GM23338 (cell line): ENCODE data around the gene KIAA1217. TPM values are rescaled to one million over a fixed set of nuclear protein-coding genes. Genes with fewer than 3 reads are reported as not detected.

Experiments
- ATAC-seq: fragments of 200-7000 bp; cut with Tn5 transposase; 3 replicates; pipeline ENCODE4 v1.9.1; 2020
- DNase-seq: peaks from one replicate; pipeline ENCODE4 v3.0.0-alpha.2; 2015; ENCODE audit warnings: low spot score
- H2AFZ ChIP-seq: fragments of 200-600 bp; sonication (generic); 2 replicates; pipeline ENCODE4 v1.8.0; 2016; ENCODE audit warnings: antibody characterized with exemption, mild to moderate bottlenecking, moderate library complexity
- H3F3A ChIP-seq: fragments of 200-600 bp; sonication (generic); replicated peaks from 2 replicates; pipeline ENCODE4 v1.8.0; 2017; ENCODE audit warnings: antibody characterized with exemption, mixed run types, low read depth
- H3K27ac ChIP-seq: fragments of 200-600 bp; sonication (generic); 2 replicates; pipeline ENCODE4 v1.6.1; 2016; ENCODE audit warnings: low read depth
- H3K27me3 ChIP-seq: fragments of 200-600 bp; sonication (generic); 2 replicates; pipeline ENCODE4 v1.8.0; 2016; ENCODE audit warnings: mild to moderate bottlenecking, mixed run types, moderate library complexity; ENCODE audit not compliant: insufficient read depth
- H3K36me3 ChIP-seq: fragments of 200-600 bp; sonication (generic); 2 replicates; pipeline ENCODE4 v1.8.0; 2016; ENCODE audit warnings: mild to moderate bottlenecking; ENCODE audit not compliant: insufficient read depth
- H3K4me1 ChIP-seq: fragments of 200-600 bp; sonication (generic); 2 replicates; pipeline ENCODE4 v1.8.0; 2016; ENCODE audit warnings: mild to moderate bottlenecking, moderate library complexity; ENCODE audit not compliant: insufficient read depth
- H3K4me2 ChIP-seq: fragments of 200-600 bp; sonication (generic); 2 replicates; pipeline ENCODE4 v1.7.1; 2017; ENCODE audit warnings: mixed run types
- H3K4me3 ChIP-seq: fragments of 200-600 bp; sonication (generic); 2 replicates; pipeline ENCODE4 v1.6.1; 2016; ENCODE audit warnings: mixed run types
- H3K79me2 ChIP-seq: fragments of 200-600 bp; sonication (generic); replicated peaks from 2 replicates; pipeline ENCODE4 v1.8.0; 2017; ENCODE audit warnings: mild to moderate bottlenecking; ENCODE audit not compliant: insufficient read depth
- H3K9me2 ChIP-seq: fragments of 200-600 bp; sonication (generic); 2 replicates; pipeline ENCODE4 v1.8.0; 2017; ENCODE audit not compliant: insufficient read depth
- H4K20me1 ChIP-seq: fragments of 200-600 bp; sonication (generic); replicated peaks from 2 replicates; pipeline ENCODE4 v1.8.0; 2017; ENCODE audit warnings: mild to moderate bottlenecking; ENCODE audit not compliant: insufficient read depth
- H3K27ac Mint-ChIP-seq: 2 replicates; pipeline ENCODE4 v1.8.0; 2020; ENCODE audit warnings: inconsistent platforms, mild to moderate bottlenecking, moderate library complexity, mixed read lengths
- H3K27me3 Mint-ChIP-seq: 3 replicates; pipeline ENCODE4 v1.8.0; 2022; ENCODE audit warnings: low read depth, mild to moderate bottlenecking, moderate library complexity, mixed read lengths, inconsistent platforms; ENCODE audit not compliant: insufficient read depth, poor library complexity
- H3K36me3 Mint-ChIP-seq: 3 replicates; pipeline ENCODE4 v1.8.0; 2021; ENCODE audit warnings: low read depth, mild to moderate bottlenecking, inconsistent platforms, moderate library complexity, mixed read lengths
- H3K4me1 Mint-ChIP-seq: 3 replicates; pipeline ENCODE4 v1.8.0; 2020; ENCODE audit warnings: mild to moderate bottlenecking, inconsistent platforms, mixed read lengths
- H3K4me3 Mint-ChIP-seq: 3 replicates; pipeline ENCODE4 v1.8.0; 2021; ENCODE audit warnings: moderate library complexity, mild to moderate bottlenecking, inconsistent platforms, mixed read lengths
- H3K9me3 Mint-ChIP-seq: 3 replicates; pipeline ENCODE4 v1.8.0; 2020; ENCODE audit warnings: moderate library complexity, mild to moderate bottlenecking, inconsistent platforms, mixed read lengths
- CREB1 ChIP-seq: fragments of 250-450 bp; sonication (Bioruptor Pico); IDR thresholded peaks from 2 replicates; pipeline ENCODE4 v1.5.0; 2020; ENCODE audit warnings: low read depth, mild to moderate bottlenecking, moderate library complexity
- EZH2 ChIP-seq: fragments of 200-600 bp; sonication (generic); IDR thresholded peaks from one replicate; pipeline ENCODE4 v1.8.0; 2017; ENCODE audit warnings: antibody characterized with exemption, mild to moderate bottlenecking, low read depth; ENCODE audit not compliant: unreplicated experiment
- EZH2phosphoT487 ChIP-seq: fragments of 200-600 bp; sonication (generic); IDR thresholded peaks from one replicate; pipeline ENCODE4 v1.8.1; 2018; ENCODE audit warnings: antibody characterized with exemption; ENCODE audit not compliant: unreplicated experiment
- JUNB ChIP-seq: IDR thresholded peaks from one replicate; pipeline ENCODE4 v1.6.1; 2016; ENCODE audit warnings: antibody characterized with exemption; ENCODE audit not compliant: unreplicated experiment
- NANOG ChIP-seq: IDR thresholded peaks from 2 replicates; pipeline ENCODE4 v1.6.1; 2016; ENCODE audit warnings: antibody characterized with exemption, borderline replicate concordance
- POLR2AphosphoS5 ChIP-seq: IDR thresholded peaks from 2 replicates; pipeline ENCODE4 v1.6.1; 2016; ENCODE audit warnings: antibody characterized with exemption, low read depth
- STAT1 ChIP-seq: IDR thresholded peaks from one replicate; pipeline ENCODE4 v1.6.1; 2016; ENCODE audit warnings: antibody characterized with exemption; ENCODE audit not compliant: unreplicated experiment
- polyA plus RNA-seq: library from polyadenylated mRNA; unstranded; fragments of >200 nt; fragmentation: Nextera tagmentation; extraction: Ambion mirVana; gene quantifications from 2 replicates; pipeline ENCODE4 v1.2.1, GENCODE V29; 2016
- total RNA-seq: library from RNA; depleted of rRNA; stranded (reverse); fragments of >200 nt; shearing (Covaris generic); gene quantifications from 2 replicates; pipeline ENCODE4 v1.2.3, GENCODE V29; 2014
- TF ChIP-seq, protein P1 (sequence below): IDR thresholded peaks from one replicate; pipeline ENCODE4 v1.6.1; 2018; ENCODE audit warnings: antibody characterized with exemption; ENCODE audit not compliant: unreplicated experiment
- TF ChIP-seq, protein P2 (sequence below): IDR thresholded peaks from 2 replicates; pipeline ENCODE4 v1.6.1; 2016; ENCODE audit warnings: antibody characterized with exemption
- TF ChIP-seq, protein P3 (sequence below), 2 experiments: fragments of 200-600 bp in 1 of 2; sonication (generic) in 1 of 2; conservative IDR thresholded peaks; 2 replicates each; pipeline versions ENCODE4 v1.5.1 to v1.6.1; 2016 to 2017; ENCODE audit warnings: antibody characterized with exemption in 2 of 2, low read depth in 2 of 2, mild to moderate bottlenecking in 2 of 2, moderate library complexity in 1 of 2
- TF ChIP-seq, protein P4 (sequence below): fragments of 250-450 bp; sonication (Bioruptor Pico); IDR thresholded peaks from 2 replicates; pipeline ENCODE4 v1.5.0; 2020; ENCODE audit warnings: mild to moderate bottlenecking, moderate library complexity

The KIAA1217 gene
- total and polyA plus RNA-seq, 2 experiments from 2014 or later = 6.4 to 9.1 TPM

DNA sequence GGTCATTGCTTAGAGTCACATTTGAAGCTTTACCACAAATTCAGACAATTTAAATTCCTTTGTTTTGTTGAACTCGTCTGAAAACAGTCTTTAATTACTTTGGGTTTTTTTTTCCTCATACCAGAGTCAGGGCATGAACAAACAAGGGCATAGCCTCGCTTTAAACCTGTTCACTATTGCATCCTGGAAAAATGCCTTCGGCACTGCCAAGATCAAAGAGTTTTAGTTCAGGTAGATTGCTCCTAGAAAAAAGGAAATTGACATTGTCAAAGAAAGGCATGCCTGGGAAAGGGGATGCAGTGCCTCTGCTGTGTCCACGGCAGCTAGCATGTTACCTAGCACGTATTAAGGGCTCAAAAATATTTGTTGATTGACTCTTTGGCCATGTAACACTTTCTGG is 279.7 kb downstream of the KIAA1217 start:
- H3K4me2 ChIP-seq = no peak overlapping the region
- DNase-seq = no peak
- H3K27me3 Mint-ChIP-seq = peaks cover 5% of the 10 kb centered on the region
- H3K9me3 Mint-ChIP-seq = no peaks in the 10 kb centered on the region
- H3K27me3 ChIP-seq = no peaks in the 10 kb centered on the region
- no peak overlapping the region for H3K27ac ChIP-seq
- H2AFZ ChIP-seq = no peak overlapping the region
- H3K4me1 ChIP-seq = peaks cover 1% of the 10 kb centered on the region; the same call in 1 of the 2 replicates
- H4K20me1 ChIP-seq = no peaks in the 10 kb centered on the region
- no peaks in the 10 kb centered on the region for H3F3A ChIP-seq
- no peaks in the 10 kb centered on the region; the same call in 2 of the 3 replicates for H3K36me3 Mint-ChIP-seq
- TF ChIP-seq EZH2 = no peak
- TF ChIP-seq NANOG = no peak
- TF ChIP-seq, protein P1, sequence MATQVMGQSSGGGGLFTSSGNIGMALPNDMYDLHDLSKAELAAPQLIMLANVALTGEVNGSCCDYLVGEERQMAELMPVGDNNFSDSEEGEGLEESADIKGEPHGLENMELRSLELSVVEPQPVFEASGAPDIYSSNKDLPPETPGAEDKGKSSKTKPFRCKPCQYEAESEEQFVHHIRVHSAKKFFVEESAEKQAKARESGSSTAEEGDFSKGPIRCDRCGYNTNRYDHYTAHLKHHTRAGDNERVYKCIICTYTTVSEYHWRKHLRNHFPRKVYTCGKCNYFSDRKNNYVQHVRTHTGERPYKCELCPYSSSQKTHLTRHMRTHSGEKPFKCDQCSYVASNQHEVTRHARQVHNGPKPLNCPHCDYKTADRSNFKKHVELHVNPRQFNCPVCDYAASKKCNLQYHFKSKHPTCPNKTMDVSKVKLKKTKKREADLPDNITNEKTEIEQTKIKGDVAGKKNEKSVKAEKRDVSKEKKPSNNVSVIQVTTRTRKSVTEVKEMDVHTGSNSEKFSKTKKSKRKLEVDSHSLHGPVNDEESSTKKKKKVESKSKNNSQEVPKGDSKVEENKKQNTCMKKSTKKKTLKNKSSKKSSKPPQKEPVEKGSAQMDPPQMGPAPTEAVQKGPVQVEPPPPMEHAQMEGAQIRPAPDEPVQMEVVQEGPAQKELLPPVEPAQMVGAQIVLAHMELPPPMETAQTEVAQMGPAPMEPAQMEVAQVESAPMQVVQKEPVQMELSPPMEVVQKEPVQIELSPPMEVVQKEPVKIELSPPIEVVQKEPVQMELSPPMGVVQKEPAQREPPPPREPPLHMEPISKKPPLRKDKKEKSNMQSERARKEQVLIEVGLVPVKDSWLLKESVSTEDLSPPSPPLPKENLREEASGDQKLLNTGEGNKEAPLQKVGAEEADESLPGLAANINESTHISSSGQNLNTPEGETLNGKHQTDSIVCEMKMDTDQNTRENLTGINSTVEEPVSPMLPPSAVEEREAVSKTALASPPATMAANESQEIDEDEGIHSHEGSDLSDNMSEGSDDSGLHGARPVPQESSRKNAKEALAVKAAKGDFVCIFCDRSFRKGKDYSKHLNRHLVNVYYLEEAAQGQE = no peak
- TF ChIP-seq, protein P2, sequence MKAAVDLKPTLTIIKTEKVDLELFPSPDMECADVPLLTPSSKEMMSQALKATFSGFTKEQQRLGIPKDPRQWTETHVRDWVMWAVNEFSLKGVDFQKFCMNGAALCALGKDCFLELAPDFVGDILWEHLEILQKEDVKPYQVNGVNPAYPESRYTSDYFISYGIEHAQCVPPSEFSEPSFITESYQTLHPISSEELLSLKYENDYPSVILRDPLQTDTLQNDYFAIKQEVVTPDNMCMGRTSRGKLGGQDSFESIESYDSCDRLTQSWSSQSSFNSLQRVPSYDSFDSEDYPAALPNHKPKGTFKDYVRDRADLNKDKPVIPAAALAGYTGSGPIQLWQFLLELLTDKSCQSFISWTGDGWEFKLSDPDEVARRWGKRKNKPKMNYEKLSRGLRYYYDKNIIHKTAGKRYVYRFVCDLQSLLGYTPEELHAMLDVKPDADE = no peak
- TF ChIP-seq, protein P3, sequence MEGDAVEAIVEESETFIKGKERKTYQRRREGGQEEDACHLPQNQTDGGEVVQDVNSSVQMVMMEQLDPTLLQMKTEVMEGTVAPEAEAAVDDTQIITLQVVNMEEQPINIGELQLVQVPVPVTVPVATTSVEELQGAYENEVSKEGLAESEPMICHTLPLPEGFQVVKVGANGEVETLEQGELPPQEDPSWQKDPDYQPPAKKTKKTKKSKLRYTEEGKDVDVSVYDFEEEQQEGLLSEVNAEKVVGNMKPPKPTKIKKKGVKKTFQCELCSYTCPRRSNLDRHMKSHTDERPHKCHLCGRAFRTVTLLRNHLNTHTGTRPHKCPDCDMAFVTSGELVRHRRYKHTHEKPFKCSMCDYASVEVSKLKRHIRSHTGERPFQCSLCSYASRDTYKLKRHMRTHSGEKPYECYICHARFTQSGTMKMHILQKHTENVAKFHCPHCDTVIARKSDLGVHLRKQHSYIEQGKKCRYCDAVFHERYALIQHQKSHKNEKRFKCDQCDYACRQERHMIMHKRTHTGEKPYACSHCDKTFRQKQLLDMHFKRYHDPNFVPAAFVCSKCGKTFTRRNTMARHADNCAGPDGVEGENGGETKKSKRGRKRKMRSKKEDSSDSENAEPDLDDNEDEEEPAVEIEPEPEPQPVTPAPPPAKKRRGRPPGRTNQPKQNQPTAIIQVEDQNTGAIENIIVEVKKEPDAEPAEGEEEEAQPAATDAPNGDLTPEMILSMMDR (conservative IDR thresholded peaks at IDR 0.05; ENCODE audit: low read depth in 2 of 2) = no peak
- TF ChIP-seq, protein P4, sequence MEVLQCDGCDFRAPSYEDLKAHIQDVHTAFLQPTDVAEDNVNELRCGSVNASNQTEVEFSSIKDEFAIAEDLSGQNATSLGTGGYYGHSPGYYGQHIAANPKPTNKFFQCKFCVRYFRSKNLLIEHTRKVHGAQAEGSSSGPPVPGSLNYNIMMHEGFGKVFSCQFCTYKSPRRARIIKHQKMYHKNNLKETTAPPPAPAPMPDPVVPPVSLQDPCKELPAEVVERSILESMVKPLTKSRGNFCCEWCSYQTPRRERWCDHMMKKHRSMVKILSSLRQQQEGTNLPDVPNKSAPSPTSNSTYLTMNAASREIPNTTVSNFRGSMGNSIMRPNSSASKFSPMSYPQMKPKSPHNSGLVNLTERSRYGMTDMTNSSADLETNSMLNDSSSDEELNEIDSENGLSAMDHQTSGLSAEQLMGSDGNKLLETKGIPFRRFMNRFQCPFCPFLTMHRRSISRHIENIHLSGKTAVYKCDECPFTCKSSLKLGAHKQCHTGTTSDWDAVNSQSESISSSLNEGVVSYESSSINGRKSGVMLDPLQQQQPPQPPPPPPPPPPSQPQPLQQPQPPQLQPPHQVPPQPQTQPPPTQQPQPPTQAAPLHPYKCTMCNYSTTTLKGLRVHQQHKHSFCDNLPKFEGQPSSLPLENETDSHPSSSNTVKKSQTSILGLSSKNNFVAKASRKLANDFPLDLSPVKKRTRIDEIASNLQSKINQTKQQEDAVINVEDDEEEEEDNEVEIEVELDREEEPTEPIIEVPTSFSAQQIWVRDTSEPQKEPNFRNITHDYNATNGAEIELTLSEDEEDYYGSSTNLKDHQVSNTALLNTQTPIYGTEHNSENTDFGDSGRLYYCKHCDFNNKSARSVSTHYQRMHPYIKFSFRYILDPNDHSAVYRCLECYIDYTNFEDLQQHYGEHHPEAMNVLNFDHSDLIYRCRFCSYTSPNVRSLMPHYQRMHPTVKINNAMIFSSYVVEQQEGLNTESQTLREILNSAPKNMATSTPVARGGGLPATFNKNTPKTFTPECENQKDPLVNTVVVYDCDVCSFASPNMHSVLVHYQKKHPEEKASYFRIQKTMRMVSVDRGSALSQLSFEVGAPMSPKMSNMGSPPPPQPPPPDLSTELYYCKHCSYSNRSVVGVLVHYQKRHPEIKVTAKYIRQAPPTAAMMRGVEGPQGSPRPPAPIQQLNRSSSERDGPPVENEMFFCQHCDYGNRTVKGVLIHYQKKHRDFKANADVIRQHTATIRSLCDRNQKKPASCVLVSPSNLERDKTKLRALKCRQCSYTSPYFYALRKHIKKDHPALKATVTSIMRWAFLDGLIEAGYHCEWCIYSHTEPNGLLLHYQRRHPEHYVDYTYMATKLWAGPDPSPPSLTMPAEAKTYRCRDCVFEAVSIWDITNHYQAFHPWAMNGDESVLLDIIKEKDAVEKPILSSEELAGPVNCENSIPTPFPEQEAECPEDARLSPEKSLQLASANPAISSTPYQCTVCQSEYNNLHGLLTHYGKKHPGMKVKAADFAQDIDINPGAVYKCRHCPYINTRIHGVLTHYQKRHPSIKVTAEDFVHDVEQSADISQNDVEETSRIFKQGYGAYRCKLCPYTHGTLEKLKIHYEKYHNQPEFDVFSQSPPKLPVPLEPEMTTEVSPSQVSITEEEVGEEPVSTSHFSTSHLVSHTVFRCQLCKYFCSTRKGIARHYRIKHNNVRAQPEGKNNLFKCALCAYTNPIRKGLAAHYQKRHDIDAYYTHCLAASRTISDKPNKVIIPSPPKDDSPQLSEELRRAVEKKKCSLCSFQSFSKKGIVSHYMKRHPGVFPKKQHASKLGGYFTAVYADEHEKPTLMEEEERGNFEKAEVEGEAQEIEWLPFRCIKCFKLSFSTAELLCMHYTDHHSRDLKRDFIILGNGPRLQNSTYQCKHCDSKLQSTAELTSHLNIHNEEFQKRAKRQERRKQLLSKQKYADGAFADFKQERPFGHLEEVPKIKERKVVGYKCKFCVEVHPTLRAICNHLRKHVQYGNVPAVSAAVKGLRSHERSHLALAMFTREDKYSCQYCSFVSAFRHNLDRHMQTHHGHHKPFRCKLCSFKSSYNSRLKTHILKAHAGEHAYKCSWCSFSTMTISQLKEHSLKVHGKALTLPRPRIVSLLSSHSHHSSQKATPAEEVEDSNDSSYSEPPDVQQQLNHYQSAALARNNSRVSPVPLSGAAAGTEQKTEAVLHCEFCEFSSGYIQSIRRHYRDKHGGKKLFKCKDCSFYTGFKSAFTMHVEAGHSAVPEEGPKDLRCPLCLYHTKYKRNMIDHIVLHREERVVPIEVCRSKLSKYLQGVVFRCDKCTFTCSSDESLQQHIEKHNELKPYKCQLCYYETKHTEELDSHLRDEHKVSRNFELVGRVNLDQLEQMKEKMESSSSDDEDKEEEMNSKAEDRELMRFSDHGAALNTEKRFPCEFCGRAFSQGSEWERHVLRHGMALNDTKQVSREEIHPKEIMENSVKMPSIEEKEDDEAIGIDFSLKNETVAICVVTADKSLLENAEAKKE = no peak
- TF ChIP-seq POLR2AphosphoS5 = no peak
- TF ChIP-seq CREB1 (CRISPR knock-in tag) = no peak
- TF ChIP-seq EZH2phosphoT487 = no peak
- no peak for TF ChIP-seq STAT1
- no peak for TF ChIP-seq JUNB
- no peak overlapping the region for H3K4me3 Mint-ChIP-seq
- no peak overlapping the region for H3K4me3 ChIP-seq
- no peaks in the 10 kb centered on the region for H3K79me2 ChIP-seq
- peaks cover 3% of the 10 kb centered on the region; the same call in 1 of the 2 replicates for H3K9me2 ChIP-seq
- H3K36me3 ChIP-seq = no peaks in the 10 kb centered on the region
- ATAC-seq = no peak
- H3K27ac Mint-ChIP-seq = no peak overlapping the region
- peaks cover 2% of the 10 kb centered on the region for H3K4me1 Mint-ChIP-seq
